H1 (cell line): ENCODE results near the gene ARHGAP10. TPM values are rescaled to one million over a fixed set of nuclear protein-coding genes. Genes with fewer than 3 reads are reported as not detected.

ENCODE experiments used
- CTCF ChIA-PET: fragments of 300-600 bp; sonication (Branson Sonifier 250); formaldehyde crosslinking; loops from one replicate; lab custom pipeline; 2021; ENCODE audit not compliant: partially characterized antibody; lab: Charles Lee
- POLR2A ChIA-PET: fragments of 300-600 bp; sonication (Branson Sonifier 250); formaldehyde crosslinking; loops from one replicate; lab custom pipeline; 2021; ENCODE audit warnings: inconsistent platforms; ENCODE audit not compliant: partially characterized antibody; lab: Charles Lee
- DNase-seq, 2 experiments: peaks; one replicate each; pipeline versions ENCODE4 v3.0.0 to v3.0.0-alpha.2; 2010 to 2022; ENCODE audit warnings: low spot score in 2 of 2, low read depth in 1 of 2, mixed read lengths in 1 of 2
- FAIRE-seq: peaks from 2 replicates; lab custom pipeline; 2011; peaks lifted over from hg19 to GRCh38; lab: Jason Lieb, UNC
- H2AFZ ChIP-seq: 2 replicates; pipeline ENCODE4 v1.8.1; 2012; ENCODE audit warnings: low read length, inconsistent platforms
- H2AK5ac ChIP-seq: 2 replicates; pipeline ENCODE4 v1.6.1; 2013; ENCODE audit warnings: low read depth, low read length
- H2BK120ac ChIP-seq: replicated peaks from 2 replicates; pipeline ENCODE3; 2013; ENCODE audit warnings: low read depth, low read length, inconsistent platforms
- H2BK12ac ChIP-seq: 2 replicates; pipeline ENCODE4 v1.6.1; 2013; ENCODE audit warnings: low read depth, low read length
- H2BK15ac ChIP-seq: 2 replicates; pipeline ENCODE4 v1.6.1; 2013; ENCODE audit warnings: low read length
- H2BK20ac ChIP-seq: 2 replicates; pipeline ENCODE4 v1.6.1; 2013; ENCODE audit warnings: low read length
- H2BK5ac ChIP-seq: 2 replicates; pipeline ENCODE4 v1.6.1; 2013; ENCODE audit warnings: low read depth, low read length
- H3K14ac ChIP-seq: 2 replicates; pipeline ENCODE4 v1.6.1; 2013; ENCODE audit warnings: inconsistent platforms; ENCODE audit not compliant: insufficient read length
- H3K18ac ChIP-seq: 2 replicates; pipeline ENCODE4 v1.6.1; 2013; ENCODE audit warnings: low read length; ENCODE audit errors: extremely low read depth
- H3K23ac ChIP-seq: 2 replicates; pipeline ENCODE4 v1.6.1; 2013; ENCODE audit warnings: inconsistent platforms; ENCODE audit not compliant: insufficient read length
- H3K23me2 ChIP-seq: 2 replicates; pipeline ENCODE4 v1.6.1; 2013; ENCODE audit warnings: low read depth, low read length
- H3K27ac ChIP-seq: 2 replicates; pipeline ENCODE4 v1.6.1; 2011; ENCODE audit warnings: low read depth, low read length, inconsistent platforms
- H3K27me3 ChIP-seq, 4 experiments: replicated peaks in 1 of 4; 1 replicate in 1 of 4; 2 replicates in 3 of 4; pipeline versions ENCODE4 v1.6.1 to v1.8.1; 2011 to 2013; ENCODE audit warnings: low read length in 3 of 4, mild to moderate bottlenecking in 3 of 4, inconsistent platforms in 2 of 4, mixed read lengths in 2 of 4, moderate library complexity in 1 of 4; ENCODE audit not compliant: control insufficient read depth in 3 of 4, insufficient read depth in 3 of 4; ENCODE audit errors: extremely low read depth in 1 of 4
- H3K36me3 ChIP-seq, 4 experiments: 2 replicates each; pipeline versions ENCODE4 v1.6.1 to v1.8.1; 2011 to 2013; ENCODE audit warnings: mild to moderate bottlenecking in 4 of 4, low read length in 3 of 4, moderate library complexity in 2 of 4, control low read depth in 1 of 4, inconsistent platforms in 1 of 4; ENCODE audit not compliant: insufficient read depth in 4 of 4, control insufficient read depth in 2 of 4
- H3K4ac ChIP-seq: replicated peaks from 2 replicates; pipeline ENCODE3; 2013; ENCODE audit warnings: low read length, low read depth, mixed read lengths, inconsistent platforms; ENCODE audit not compliant: insufficient read length
- H3K4me1 ChIP-seq, 4 experiments: replicated peaks in 1 of 4; 1 replicate in 1 of 4; 2 replicates in 3 of 4; pipeline versions ENCODE4 v1.6.1 to v1.8.1; 2011 to 2013; ENCODE audit warnings: low read length in 3 of 4, inconsistent platforms in 2 of 4, mixed read lengths in 1 of 4; ENCODE audit not compliant: insufficient read depth in 4 of 4, control insufficient read depth in 3 of 4
- H3K4me2 ChIP-seq, 2 experiments: 2 replicates each; pipeline versions ENCODE4 v1.6.1 to v1.8.1; 2011 to 2013; ENCODE audit warnings: low read depth in 2 of 2, low read length in 2 of 2, control low read depth in 1 of 2, inconsistent platforms in 1 of 2, mild to moderate bottlenecking in 1 of 2; ENCODE audit not compliant: insufficient read depth in 1 of 2
- H3K4me3 ChIP-seq, 4 experiments: fragments of 200-600, 300-600 bp in 1 of 4; sonication (generic), shearing (Covaris generic), sonication (Bioruptor Twin) in 1 of 4; 2 replicates each; pipeline versions ENCODE4 v1.5.1 to v1.8.1; 2011 to 2016; ENCODE audit warnings: low read length in 4 of 4, low read depth in 3 of 4, control low read depth in 2 of 4, inconsistent platforms in 2 of 4, mild to moderate bottlenecking in 2 of 4, mixed read lengths in 1 of 4, moderate library complexity in 1 of 4; ENCODE audit not compliant: insufficient read depth in 2 of 4; ENCODE audit errors: extremely low read depth in 1 of 4
- H3K56ac ChIP-seq: replicated peaks from 2 replicates; pipeline ENCODE3; 2013; ENCODE audit warnings: low read depth, mild to moderate bottlenecking, mixed read lengths, low read length, inconsistent platforms; ENCODE audit not compliant: insufficient read length
- H3K79me1 ChIP-seq: 2 replicates; pipeline ENCODE4 v1.6.1; 2013; ENCODE audit warnings: low read depth, low read length, control low read depth
- H3K79me2 ChIP-seq, 2 experiments: 2 replicates each; pipeline versions ENCODE4 v1.6.1 to v1.8.1; 2012 to 2013; ENCODE audit warnings: low read length in 2 of 2, mild to moderate bottlenecking in 2 of 2, inconsistent platforms in 1 of 2; ENCODE audit not compliant: insufficient read depth in 2 of 2, control insufficient read depth in 1 of 2
- H3K9ac ChIP-seq, 4 experiments: replicated peaks in 1 of 4; 1 replicate in 1 of 4; 2 replicates in 3 of 4; pipeline versions ENCODE4 v1.6.1 to v1.8.1; 2011 to 2013; ENCODE audit warnings: low read depth in 3 of 4, low read length in 3 of 4, control low read depth in 2 of 4, mild to moderate bottlenecking in 2 of 4, moderate library complexity in 2 of 4, inconsistent platforms in 1 of 4; ENCODE audit errors: extremely low read depth in 1 of 4
- H3K9me3 ChIP-seq, 2 experiments: 2 replicates each; pipeline versions ENCODE4 v1.6.1 to v1.8.1; 2012 to 2013; ENCODE audit warnings: mild to moderate bottlenecking in 2 of 2, moderate library complexity in 2 of 2, control low read depth in 1 of 2, inconsistent platforms in 1 of 2, low read depth in 1 of 2, low read length in 1 of 2, mixed read lengths in 1 of 2; ENCODE audit not compliant: insufficient read depth in 2 of 2
- H4K20me1 ChIP-seq, 2 experiments: replicated peaks in 1 of 2; 2 replicates each; pipeline versions ENCODE3 to v1.8.1; 2011 to 2013; ENCODE audit warnings: inconsistent platforms in 2 of 2, low read length in 2 of 2, mild to moderate bottlenecking in 1 of 2; ENCODE audit not compliant: insufficient read depth in 2 of 2, control insufficient read depth in 1 of 2
- H4K5ac ChIP-seq: 2 replicates; pipeline ENCODE4 v1.6.1; 2013; ENCODE audit warnings: low read length, low read depth, mixed read lengths, inconsistent platforms; ENCODE audit not compliant: insufficient read length
- H4K8ac ChIP-seq: 2 replicates; pipeline ENCODE4 v1.8.0; 2013; ENCODE audit warnings: mild to moderate bottlenecking, moderate library complexity, low read length, inconsistent platforms; ENCODE audit not compliant: insufficient read depth; ENCODE audit errors: extremely low read depth
- H4K91ac ChIP-seq: replicated peaks from 2 replicates; pipeline ENCODE3; 2013; ENCODE audit warnings: low read length, mixed read lengths, inconsistent platforms; ENCODE audit not compliant: insufficient read length
- CHD2 ChIP-seq: IDR thresholded peaks from 2 replicates; pipeline ENCODE4 v1.6.1; 2012; ENCODE audit warnings: low read length, improper control_type of control experiment
- GTF2F1 ChIP-seq: IDR thresholded peaks from 2 replicates; pipeline ENCODE4 v1.6.1; 2012; ENCODE audit warnings: low read depth, low read length, improper control_type of control experiment, borderline replicate concordance
- NRF1 ChIP-seq: IDR thresholded peaks from 2 replicates; pipeline ENCODE4 v1.6.1; 2011; ENCODE audit warnings: mild to moderate bottlenecking, low read depth, low read length, improper control_type of control experiment
- RFX5 ChIP-seq: IDR thresholded peaks from 2 replicates; pipeline ENCODE4 v1.6.1; 2011; ENCODE audit warnings: low read depth, low read length, improper control_type of control experiment, borderline replicate concordance
- SAP30 ChIP-seq: fragments of 300-600 bp; sonication (generic); IDR thresholded peaks from 2 replicates; pipeline ENCODE4 v1.7.1; 2012; ENCODE audit warnings: low read length, moderate library complexity, mild to moderate bottlenecking, inconsistent platforms; ENCODE audit not compliant: insufficient read depth, insufficient replicate concordance
- SIX5 ChIP-seq: IDR thresholded peaks from 2 replicates; pipeline ENCODE4 v1.6.1; 2011; ENCODE audit warnings: mild to moderate bottlenecking, low read depth, low read length
- SUZ12 ChIP-seq: fragments of 200-600 bp; sonication (generic); IDR thresholded peaks from 2 replicates; pipeline ENCODE4 v1.6.1; 2012; ENCODE audit warnings: mild to moderate bottlenecking, inconsistent platforms, low read length, moderate library complexity, mixed read lengths
- WGBS, 2 experiments: shearing (Covaris generic) in 1 of 2; methylation state at CpG; one replicate each; pipeline versions ENCODE4 v1.1.6 to v1.1.7; 2013 to 2015; ENCODE audit warnings: low lambda C conversion rate in 2 of 2, mixed read lengths in 2 of 2, inconsistent platforms in 1 of 2, low coverage in 1 of 2, missing lambda C conversion rate in 1 of 2; ENCODE audit not compliant: insufficient replicate concordance in 2 of 2, insufficient coverage in 1 of 2, insufficient read length in 1 of 2; ENCODE audit errors: extremely low coverage in 1 of 2, missing lambda C conversion rate in 1 of 2; 5-methylcytosine and 5-hydroxymethylcytosine counted together
- polyA plus RNA-seq, 7 experiments: library from polyadenylated mRNA; depleted of rRNA in 3 of 7; stranded (reverse) in 5 of 7; unstranded in 2 of 7; fragments of >200 nt in 5 of 7; fragments of 200-250 nt in 2 of 7; gene quantifications; 1 replicate in 5 of 7; 2 replicates in 1 of 7; 4 replicates in 1 of 7; pipeline versions ENCODE4 v1.2.1 to v1.2.3, GENCODE V29; 2011 to 2013; ENCODE audit warnings: missing spikeins in 2 of 7, mixed read lengths in 2 of 7
- total RNA-seq: library from RNA; stranded (reverse); fragmentation: NEBNext Ultra II Directional; extraction: Animal tissue kit (Norgen Biotek cat#: 25700); gene quantifications from 2 replicates; pipeline ENCODE4 v1.2.1, GENCODE V29; 2021

ARHGAP10 gene
- total and polyA plus RNA-seq, 2 of the 8 experiments (the other 6 are each of a cell fraction or from before 2014, with no cell fraction given), result 3.7 to 6.1 TPM

GRCh38 chr4:147965056-147965455 lies 233.2 kb downstream of the ARHGAP10 start:
- H3K23me2 ChIP-seq, result no peaks in the 10 kb centered on the region
- no peak overlapping the region for H2BK5ac ChIP-seq
- ChIA-PET POLR2A (no interaction called here), CTCF (interaction anchor here (0.8 kb wide), 1 partner anchor 19 kb away, joined by 3 read pairs; no protein-coding TSS in a partner anchor)
- no peak overlapping the region for H3K4me3 ChIP-seq
- H3K9ac ChIP-seq, result no peak overlapping the region
- no peak overlapping the region for H3K23ac ChIP-seq
- H3K27me3 ChIP-seq, result no peaks in the 10 kb centered on the region
- H3K9me3 ChIP-seq, result no peaks in the 10 kb centered on the region
- no peak overlapping the region for H3K27ac ChIP-seq
- no peaks in the 10 kb centered on the region for H3K36me3 ChIP-seq
- no peak overlapping the region for H2BK15ac ChIP-seq
- no peak overlapping the region for H2BK12ac ChIP-seq
- H4K8ac ChIP-seq, result no peak overlapping the region
- no peaks in the 10 kb centered on the region for H3K79me2 ChIP-seq
- H3K4me1 ChIP-seq, result peaks cover 0 to 4% (median 1%) of the 10 kb centered on the region in 4 experiments; a peak in 2 of 7 replicates
- H3K4me2 ChIP-seq, result no peak overlapping the region
- WGBS, 2 experiments, result 87% methylated on average over 3 of the region's 3 CpGs; no CpG with 5 or more reads in 1 of the 2 experiments
- no peak overlapping the region for H2AFZ ChIP-seq
- FAIRE-seq (no peak), DNase-seq (no peak)
- no peak overlapping the region for H2BK20ac ChIP-seq
- no peaks in the 10 kb centered on the region for H3K79me1 ChIP-seq
- H4K91ac ChIP-seq, result no peak overlapping the region
- no peak overlapping the region for H2BK120ac ChIP-seq
- no peak overlapping the region for H3K14ac ChIP-seq
- H4K20me1 ChIP-seq, result no peaks in the 10 kb centered on the region
- no peak overlapping the region for H3K18ac ChIP-seq
- no peak overlapping the region for H4K5ac ChIP-seq
- no peak overlapping the region for H2AK5ac ChIP-seq
- H3K56ac ChIP-seq, result no peak overlapping the region
- no peak overlapping the region for H3K4ac ChIP-seq
- no peak for TF ChIP-seq GTF2F1
- no peak for TF ChIP-seq SUZ12
- no peak for TF ChIP-seq SAP30
- TF ChIP-seq RFX5, result no peak
- no peak for TF ChIP-seq CHD2
- TF ChIP-seq SIX5, result no peak
- TF ChIP-seq NRF1, result no peak
